Activated CD8-positive, alpha-beta memory T cell treated with anti-CD3 and anti-CD28 coated beads for 36 hours (primary cell): ENCODE results near the gene LRRC59. TPM values are rescaled to one million over a fixed set of nuclear protein-coding genes. Genes with fewer than 3 reads are reported as not detected.

Source experiments
- CTCF ChIA-PET: fragments of 350-600 bp; sonication (Branson Sonifier 250); formaldehyde crosslinking; loops from one replicate; lab custom pipeline; 2021; ENCODE audit warnings: antibody characterized with exemption; lab: Charles Lee
- POLR2A ChIA-PET: fragments of 350-600 bp; sonication (Branson Sonifier 250); formaldehyde crosslinking; loops from one replicate; lab custom pipeline; 2021; ENCODE audit warnings: antibody characterized with exemption; lab: Charles Lee
- total RNA-seq, 2 experiments: library from RNA; stranded (reverse); gene quantifications; one replicate each; pipeline ENCODE4 v1.2.3, GENCODE V29; 2021

The LRRC59 gene
- total RNA-seq, 2 experiments from 2014 or later, result 122 to 123 TPM

DNA sequence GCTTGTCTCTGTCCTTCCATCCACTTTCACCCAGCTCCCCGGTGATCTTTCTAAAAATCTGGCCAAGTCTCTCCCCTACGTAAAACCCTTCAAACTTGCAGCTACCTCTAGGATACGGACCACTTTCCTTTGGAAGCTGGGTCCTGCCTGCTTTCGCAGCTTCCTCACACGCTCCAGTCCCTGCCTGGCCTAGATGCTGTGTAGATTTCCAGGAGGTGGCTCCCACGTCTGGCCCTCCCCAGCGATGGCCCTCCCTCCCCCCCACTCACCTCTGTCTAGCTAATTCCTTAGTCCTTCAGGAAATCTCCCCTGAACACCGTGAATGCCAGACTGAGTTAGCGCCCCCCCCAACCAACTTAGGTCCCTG is 579 bp upstream of the LRRC59 start:
- ChIA-PET POLR2A (interaction anchor here (0.6 to 3.0 kb wide), 8 partner anchors 9 to 81 kb away, joined by 3 to 17 read pairs (median 4); partner anchors contain the start of genes ACSF2, RSAD1 and XYLT2), CTCF (interaction anchor here (0.5 to 2.8 kb wide), 23 partner anchors 9 to 314 kb away, joined by 3 to 21 read pairs (median 4); partner anchors contain the start of genes COL1A1, EME1, MRPL27 and PDK2)

DNA sequence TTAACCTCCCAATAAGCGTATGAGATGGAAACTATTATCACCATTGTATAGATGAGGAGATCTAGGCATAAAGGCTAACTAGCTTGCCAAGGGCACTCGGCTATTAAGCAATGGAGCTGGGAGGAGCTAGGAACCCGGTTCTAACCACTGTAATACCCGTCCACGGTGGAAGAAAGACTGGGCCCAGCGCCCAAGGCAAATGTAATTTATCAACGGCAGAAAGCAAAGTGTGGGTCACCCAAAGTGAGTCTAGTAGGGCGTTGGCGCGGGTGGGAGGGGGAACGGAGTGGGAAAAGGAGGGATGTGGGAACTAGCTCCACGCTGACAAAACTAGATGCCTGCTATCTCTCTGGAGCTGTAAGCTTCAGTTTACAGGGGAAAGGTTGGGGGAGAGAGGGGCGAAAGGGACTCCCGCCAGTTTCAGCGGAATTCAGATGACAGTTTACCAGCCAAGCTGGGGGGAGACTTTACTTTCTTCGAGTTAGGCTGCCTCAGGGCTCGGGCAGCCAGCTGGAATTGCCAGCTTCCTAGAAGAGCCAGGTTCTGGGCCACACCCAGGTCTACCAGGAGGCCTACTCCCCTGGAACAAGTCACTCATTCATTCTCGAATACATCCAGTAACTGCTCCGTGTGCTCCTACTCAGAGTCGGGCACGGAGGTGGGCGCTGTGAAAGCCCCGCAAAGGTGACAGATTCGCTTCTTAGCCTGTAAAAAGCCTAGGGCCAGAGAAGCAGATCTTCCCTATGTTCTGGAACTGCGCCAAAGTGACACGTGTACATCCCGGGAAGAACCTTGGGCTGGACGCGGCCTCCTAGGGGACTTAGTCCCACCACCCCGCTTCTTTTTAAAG is 837 bp downstream of the LRRC59 start:
- POLR2A ChIA-PET, result interaction anchor here (0.5 to 3.0 kb wide), 10 partner anchors 23 to 470 kb away, joined by 3 to 17 read pairs (median 6); partner anchors contain the start of genes ACSF2, RSAD1 and XYLT2

DNA sequence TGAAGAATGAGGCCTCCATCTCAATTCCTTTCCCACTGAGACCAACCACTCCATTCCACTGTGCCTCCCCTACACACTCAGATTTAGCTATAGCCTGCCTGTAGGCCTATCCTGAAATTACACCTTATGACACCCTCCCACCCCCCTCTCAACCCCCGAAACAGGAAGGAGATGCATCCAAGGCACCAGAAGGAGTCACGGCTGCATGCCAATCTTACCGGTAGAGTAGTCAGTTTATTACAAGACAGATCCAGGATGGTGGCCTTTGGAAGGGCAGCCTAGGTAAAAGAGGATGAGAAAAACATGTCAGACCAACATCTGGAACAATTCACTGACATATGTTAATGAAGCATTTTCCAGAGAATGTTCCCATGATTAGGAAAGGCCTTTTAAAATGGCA is 2.6 kb downstream of the LRRC59 start:
- ChIA-PET CTCF (interaction anchor here (0.7 kb wide), 1 partner anchor 109 kb away, joined by 3 read pairs; no protein-coding TSS in a partner anchor), POLR2A (no interaction called here)

More for the DNA sequence above, 837 bp downstream of the LRRC59 start:
- CTCF ChIA-PET, result interaction anchor here (0.6 to 2.8 kb wide), 25 partner anchors 9 to 328 kb away, joined by 3 to 21 read pairs (median 4); partner anchors contain the start of genes COL1A1, PDK2 and XYLT2

DNA sequence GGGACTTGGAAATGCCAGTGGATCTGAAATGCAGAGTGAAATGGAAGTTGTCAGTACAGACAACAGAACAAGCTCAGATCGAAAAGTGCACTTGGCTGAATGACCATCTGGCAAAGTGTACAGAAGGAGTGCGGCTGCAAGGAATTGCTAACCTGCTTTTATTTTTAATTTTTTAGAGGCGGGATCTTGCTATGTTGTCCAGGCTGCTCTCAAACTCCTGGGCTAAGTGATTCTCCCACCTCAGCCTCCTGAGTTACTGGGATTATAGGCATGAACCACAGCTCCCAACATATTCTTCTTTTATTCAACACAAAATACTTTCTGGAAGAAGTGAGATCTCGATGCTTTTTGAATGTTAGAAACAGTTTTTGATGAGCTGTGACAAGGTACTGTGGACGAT is 3.6 kb downstream of the LRRC59 start:
- ChIA-PET POLR2A (no interaction called here), CTCF (no interaction called here)

DNA sequence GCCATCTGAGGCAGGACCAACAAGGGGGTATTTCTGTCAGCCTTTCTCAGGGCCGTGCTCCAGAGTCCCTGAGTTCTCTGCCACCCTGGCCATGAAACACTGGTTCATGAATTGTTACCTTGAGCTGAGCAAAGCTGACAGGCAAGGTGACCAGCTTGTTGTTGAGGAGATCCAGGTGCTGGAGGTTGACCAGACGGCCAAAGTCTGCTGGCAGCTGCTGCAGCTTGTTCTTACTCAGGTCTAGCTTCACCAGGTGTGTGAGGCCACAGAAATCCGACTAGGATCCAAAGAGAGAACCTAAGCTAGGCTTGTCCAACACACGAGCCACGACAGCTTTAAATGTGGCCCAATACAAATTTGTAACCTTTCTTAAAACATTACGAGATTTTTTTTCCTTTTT is 4.7 kb downstream of the LRRC59 start:
- ChIA-PET POLR2A (interaction anchor here (1.2 kb wide), 1 partner anchor 47 kb away, joined by 3 read pairs; no protein-coding TSS in a partner anchor), CTCF (no interaction called here)

DNA sequence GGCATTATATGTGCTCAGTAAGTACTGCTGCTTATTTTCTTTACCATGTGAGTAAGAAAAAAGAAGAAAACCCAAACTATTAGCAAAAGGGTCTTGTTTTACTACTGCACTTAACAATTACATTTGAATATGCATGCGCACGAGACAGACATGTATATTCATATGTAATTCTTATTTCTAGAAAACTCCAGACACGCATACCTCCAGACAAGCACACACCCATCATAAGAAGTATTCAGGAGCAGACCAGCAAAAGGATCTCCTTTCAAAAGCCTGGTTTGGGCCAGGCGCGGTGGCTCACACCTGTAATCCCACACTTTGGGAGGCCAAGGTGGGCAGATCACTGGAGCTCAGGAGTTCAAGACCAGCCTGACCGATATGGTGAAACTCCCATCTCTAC is 7.8 kb downstream of the LRRC59 start:
- ChIA-PET POLR2A (interaction anchor here (0.6 kb wide), 1 partner anchor 315 kb away, joined by 5 read pairs; no protein-coding TSS in a partner anchor), CTCF (interaction anchor here (2.0 kb wide), 1 partner anchor 27 kb away, joined by 6 read pairs; no protein-coding TSS in a partner anchor)

DNA sequence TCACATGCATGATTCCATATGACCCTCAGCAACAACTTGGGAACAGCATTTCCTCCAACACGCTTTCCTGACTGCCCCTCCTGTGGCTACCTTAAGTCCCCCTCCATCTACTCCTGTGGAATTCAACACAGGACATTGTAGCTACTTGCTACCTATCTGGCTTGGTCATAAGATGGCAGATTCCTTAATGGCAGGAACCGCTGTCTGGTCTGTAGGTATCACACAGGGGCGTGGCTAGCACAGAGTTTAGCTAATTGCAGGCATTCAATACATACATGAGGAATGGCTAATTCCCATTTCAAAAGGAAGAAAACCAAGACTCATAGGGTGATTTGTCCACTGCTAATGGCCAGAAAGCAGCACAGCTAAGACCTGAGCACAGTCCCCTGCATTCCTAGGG is 8.6 kb downstream of the LRRC59 start:
- POLR2A ChIA-PET, result interaction anchor here (1.0 kb wide), 1 partner anchor 9 kb away, joined by 3 read pairs; the partner anchor contains the start of gene LRRC59
- CTCF ChIA-PET, result interaction anchor here (2.5 kb wide), 1 partner anchor 8 kb away, joined by 12 read pairs; the partner anchor contains the start of gene LRRC59

DNA sequence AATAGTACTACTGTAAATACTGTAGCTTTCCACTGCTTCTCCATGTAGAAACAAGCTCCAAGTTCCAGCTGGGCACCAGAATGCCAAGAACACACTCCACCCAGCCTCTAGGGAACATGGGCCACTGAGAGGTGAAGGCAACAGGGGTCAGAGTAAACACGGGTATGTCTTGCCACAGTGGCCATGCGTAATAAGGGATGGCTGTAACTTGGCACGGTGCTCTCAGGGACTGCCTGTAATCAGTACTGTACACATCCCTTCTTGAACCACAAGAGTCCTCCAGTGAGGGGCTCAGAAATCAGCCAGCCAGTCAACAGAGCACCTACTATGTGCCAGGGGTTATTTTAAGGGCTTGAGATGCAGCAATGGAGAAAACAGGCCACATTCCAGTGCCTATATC is 10.8 kb downstream of the LRRC59 start:
- ChIA-PET POLR2A (interaction anchor here (0.6 to 0.7 kb wide), 2 partner anchors 9 to 221 kb away, joined by 3 read pairs; no protein-coding TSS in a partner anchor), CTCF (interaction anchor here (2.5 kb wide), 1 partner anchor 11 kb away, joined by 12 read pairs; the partner anchor contains the start of gene LRRC59)

DNA sequence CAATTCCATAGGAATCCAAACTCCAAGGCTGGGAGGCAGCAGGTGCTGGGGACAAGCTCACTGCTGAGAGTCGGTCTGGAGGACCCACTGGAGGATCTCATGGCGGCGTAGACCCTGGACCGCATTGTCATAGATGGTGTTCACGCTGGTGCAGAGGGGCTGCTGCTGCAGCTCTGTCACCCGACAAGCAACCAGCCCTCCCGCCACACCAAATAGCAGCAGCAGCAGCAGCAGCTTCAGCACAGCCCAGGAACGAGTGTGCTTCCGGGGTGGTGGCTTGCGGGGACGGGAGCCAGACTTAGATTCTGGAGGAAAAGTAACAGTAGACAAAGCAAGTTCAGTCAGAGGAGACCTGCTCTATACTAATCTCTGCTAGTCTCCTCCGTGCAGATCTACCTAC is 14.4 kb downstream of the LRRC59 start:
- CTCF ChIA-PET, result interaction anchor here (2.9 kb wide), 1 partner anchor 14 kb away, joined by 8 read pairs; the partner anchor contains the start of gene LRRC59
- POLR2A ChIA-PET, result no interaction called here

DNA sequence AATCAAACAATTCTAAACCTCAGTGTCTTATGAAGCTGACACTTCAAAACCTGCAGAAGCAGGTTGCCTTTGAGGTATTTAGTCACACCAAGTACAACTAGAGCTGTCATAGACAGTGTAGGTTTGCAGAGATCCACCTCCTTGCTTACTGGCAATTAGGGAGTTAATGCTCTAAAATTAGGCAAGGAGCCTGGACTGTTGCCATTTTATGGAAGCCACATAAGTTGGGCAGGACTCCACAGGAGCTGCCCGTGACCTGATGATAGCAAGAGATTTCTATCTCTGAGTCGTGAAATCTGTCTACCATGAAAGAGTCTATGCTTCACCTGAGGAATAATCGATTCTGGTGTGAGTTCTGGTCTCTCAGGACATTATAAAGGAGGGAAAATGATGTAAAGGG is 15.4 kb downstream of the LRRC59 start:
- ChIA-PET CTCF (interaction anchor here (0.9 to 2.9 kb wide), 3 partner anchors 9 to 15 kb away, joined by 4 to 8 read pairs (median 4); partner anchors contain the start of genes EME1, LRRC59 and MRPL27), POLR2A (interaction anchor here (1.1 kb wide), 1 partner anchor 9 kb away, joined by 3 read pairs; no protein-coding TSS in a partner anchor)

DNA sequence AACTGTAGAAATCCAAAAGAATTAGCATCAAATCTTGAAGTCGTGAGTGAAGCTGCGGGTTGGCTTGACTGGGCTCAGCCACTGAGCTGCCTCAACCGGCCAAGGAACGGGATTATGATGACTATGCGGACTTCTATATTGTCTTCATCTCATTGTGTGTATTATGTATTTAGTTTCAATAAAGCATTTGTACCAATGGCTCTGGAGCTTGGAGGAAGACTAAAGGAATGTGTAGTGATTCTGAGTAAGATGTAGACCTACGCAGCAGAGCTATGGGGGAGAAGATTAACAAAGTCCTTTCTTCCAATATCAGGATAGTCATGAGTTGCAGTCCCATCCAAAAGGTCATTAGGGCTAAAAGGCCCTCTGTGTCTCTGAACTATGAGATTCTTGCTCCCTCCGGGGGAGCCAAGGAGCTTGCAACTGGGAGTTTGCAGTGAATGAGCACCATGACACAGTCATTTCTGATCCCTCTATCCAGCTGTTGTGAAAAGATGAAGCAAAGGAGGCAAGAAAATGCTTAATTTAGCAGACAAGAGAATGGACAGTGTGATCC is 16.0 kb downstream of the LRRC59 start:
- ChIA-PET CTCF (interaction anchor here (0.9 to 2.9 kb wide), 3 partner anchors 9 to 15 kb away, joined by 4 to 8 read pairs (median 4); partner anchors contain the start of genes EME1, LRRC59 and MRPL27), POLR2A (interaction anchor here (1.1 kb wide), 1 partner anchor 10 kb away, joined by 3 read pairs; no protein-coding TSS in a partner anchor)

DNA sequence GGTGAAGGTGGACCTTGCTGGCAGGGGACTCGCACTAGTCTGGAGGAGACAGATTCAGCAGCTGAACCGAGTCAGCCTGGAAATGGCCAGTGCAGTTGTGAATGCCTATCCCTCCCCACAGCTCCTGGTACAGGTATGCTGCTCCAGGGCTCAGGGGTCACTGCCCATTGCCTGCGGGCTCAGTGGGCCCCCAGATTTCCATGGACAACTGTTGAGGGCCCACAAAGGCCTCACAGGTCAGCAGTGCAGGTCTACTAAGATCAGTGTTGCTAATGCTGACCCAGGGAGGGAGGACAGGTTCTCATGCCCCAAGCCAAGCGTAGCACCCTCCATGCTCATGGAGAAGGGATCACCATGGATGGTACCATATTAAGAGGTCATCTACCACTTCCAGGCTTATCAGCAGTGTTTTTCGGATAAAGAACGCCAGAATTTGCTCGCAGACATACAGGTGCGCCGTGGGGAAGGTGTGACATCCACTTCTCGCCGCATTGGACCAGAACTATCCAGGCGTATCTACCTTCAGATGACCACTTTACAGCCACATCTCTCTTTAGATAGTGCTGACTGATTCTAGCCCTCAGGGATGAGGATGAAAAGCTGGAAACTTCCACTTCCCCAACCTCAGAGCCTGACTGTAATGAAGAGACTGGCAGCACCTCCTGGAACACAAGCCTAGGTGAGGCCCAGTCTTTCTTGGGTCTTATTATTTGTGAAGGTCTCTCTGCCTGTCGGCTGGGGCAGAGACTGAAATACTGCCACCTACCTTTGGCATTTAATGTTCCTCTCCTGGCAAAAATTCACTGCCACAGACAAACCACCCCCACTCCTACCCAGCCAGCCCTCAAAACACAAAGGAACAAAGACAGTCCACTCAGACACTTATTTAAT is 16.7 kb downstream of the LRRC59 start:
- ChIA-PET POLR2A (interaction anchor here (1.0 to 1.1 kb wide), 2 partner anchors 11 to 31 kb away, joined by 3 read pairs; no protein-coding TSS in a partner anchor), CTCF (interaction anchor here (0.9 to 2.9 kb wide), 3 partner anchors 8 to 16 kb away, joined by 4 to 8 read pairs (median 4); partner anchors contain the start of genes EME1, LRRC59 and MRPL27)

DNA sequence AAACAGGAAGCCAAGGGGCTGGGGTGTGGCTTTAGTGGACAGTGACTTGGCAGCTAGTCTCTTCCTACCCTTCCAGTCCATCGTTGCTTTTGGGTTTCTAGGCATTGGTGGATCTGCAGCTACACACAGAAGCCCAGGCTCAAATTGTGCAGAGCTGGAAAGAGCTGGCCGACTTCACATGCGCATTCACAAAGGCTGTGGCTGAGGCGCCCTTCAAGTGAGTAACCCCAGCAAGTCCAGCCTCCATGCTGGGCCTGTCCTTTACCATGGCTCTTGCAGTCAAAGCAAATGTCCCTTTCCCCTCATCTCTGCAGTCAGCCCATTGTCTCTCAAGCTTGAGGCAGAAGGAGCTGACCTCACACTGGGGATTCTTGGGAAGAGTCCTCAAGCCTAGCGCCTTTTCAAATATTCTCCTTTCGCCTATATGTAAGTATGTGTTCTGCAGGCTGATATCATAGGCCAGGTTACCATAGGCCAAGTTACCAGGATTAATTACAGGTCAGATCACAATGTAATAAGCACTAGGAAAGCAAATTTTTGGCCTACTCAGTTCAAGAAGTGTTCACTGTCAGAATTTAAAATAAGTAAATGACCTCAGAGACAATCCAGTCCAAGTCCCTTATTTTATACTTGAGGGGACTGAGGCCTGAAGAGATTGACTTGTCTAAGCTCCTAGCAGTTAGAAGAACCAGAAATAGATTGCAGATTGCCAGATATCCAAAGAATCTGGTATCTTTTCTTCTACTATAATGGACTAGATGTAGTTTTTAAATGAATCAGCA is 17.8 kb downstream of the LRRC59 start:
- ChIA-PET CTCF (no interaction called here), POLR2A (interaction anchor here (1.0 kb wide), 1 partner anchor 30 kb away, joined by 3 read pairs; no protein-coding TSS in a partner anchor)

DNA sequence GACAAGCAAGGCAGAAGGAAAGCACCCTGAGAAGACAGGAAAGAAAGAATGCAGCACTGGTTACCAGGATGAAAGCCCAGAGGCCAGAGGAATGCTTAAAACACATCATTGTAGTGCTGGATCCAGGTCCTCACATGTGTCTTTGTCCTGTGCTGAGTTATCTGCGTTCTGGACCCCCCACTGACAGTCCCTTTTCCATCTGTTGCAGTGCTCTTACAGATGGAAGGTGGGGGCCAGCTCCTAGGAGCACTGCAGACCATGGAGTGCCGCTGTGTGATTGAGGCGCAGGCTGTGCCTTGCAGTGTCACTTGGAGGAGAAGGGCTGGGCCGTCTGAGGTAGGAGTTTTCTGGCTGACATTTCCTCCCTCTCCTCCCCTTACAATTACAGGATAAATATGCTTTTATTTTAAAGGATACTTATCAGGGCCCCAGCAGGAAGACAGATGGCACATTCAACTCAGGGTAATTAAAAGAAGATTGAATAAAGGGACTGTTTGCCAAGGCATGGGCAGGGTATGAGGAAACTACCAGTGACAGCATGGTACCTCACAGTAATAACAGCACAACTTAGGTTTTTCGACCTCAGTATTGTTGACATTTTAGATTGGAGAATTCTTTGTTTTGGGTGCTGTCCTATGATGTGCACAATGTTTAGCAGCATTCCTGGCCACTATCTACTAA is 21.3 kb downstream of the LRRC59 start:
- ChIA-PET CTCF (interaction anchor here (3.4 kb wide), 1 partner anchor 14 kb away, joined by 16 read pairs; no protein-coding TSS in a partner anchor), POLR2A (no interaction called here)

DNA sequence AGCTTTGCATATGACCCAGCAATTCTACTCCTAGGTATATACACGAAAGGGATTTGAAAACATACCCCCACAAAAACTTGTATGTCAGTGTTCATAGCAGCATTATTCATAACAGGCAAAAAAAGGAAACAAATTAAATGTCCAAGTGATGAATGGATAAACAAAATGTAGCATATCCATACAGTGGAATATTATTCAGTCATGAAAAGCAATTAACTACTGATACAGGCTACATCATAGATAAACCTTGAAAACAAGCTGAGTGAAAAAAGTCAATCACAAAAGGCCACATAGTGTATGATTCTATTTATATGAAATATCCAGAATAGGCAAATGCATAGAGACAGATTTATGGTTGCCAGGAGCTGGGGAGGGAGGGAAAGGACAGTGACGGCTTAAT is 23.6 kb downstream of the LRRC59 start:
- ChIA-PET POLR2A (interaction anchor here (0.8 to 1.3 kb wide), 3 partner anchors 9 to 23 kb away, joined by 3 to 8 read pairs (median 4); no protein-coding TSS in a partner anchor), CTCF (interaction anchor here (1.2 to 3.4 kb wide), 3 partner anchors 9 to 24 kb away, joined by 3 to 16 read pairs (median 3); partner anchors contain the start of gene LRRC59)
